HepG2 (cell line): Measurements from ENCODE around the gene SMIM10L1. TPM values are rescaled to one million over a fixed set of nuclear protein-coding genes. Genes with fewer than 3 reads are reported as not detected.
A peak's percentile ranks its signal among the peaks of the same experiment; 100 is the strongest.

Experiments
- ZNF124 ChIP-seq: sonication (generic); formaldehyde crosslinking; IDR thresholded peaks from 2 replicates; pipeline ENCODE4 v1.4.0; 2020; ENCODE audit warnings: missing genetic modification reagents
- ZNF670 ChIP-seq: sonication (generic); formaldehyde crosslinking; IDR thresholded peaks from 2 replicates; pipeline ENCODE4 v1.8.0; 2022; ENCODE audit warnings: mild to moderate bottlenecking, missing genetic modification reagents, borderline replicate concordance
- polyA plus RNA-seq, 8 experiments: library from polyadenylated mRNA; depleted of rRNA in 3 of 8; stranded (reverse) in 7 of 8; unstranded in 1 of 8; fragments of >200 nt; fragmentation: Illumina TruSeq in 4 of 8; extraction: Trizol in 4 of 8; gene quantifications; 2 replicates each; pipeline versions ENCODE4 v1.2.1 to v1.2.3, GENCODE V29; 2011 to 2016; ENCODE audit warnings: low read depth in 4 of 8, missing spikeins in 1 of 8, mixed read lengths in 1 of 8; ENCODE audit not compliant: insufficient read depth in 1 of 8
- total RNA-seq, 5 experiments: library from RNA; depleted of rRNA; stranded (reverse); fragments of >200 nt; fragmentation: Illumina TruSeq; extraction: Trizol; gene quantifications; 2 replicates each; pipeline ENCODE4 v1.2.3, GENCODE V29; 2016; ENCODE audit warnings: low read depth in 1 of 5
- TF ChIP-seq, protein P1 (sequence below): sonication (generic); formaldehyde crosslinking; IDR thresholded peaks from 2 replicates; pipeline ENCODE4 v1.4.0; 2020; ENCODE audit warnings: missing genetic modification reagents, borderline replicate concordance
- TF ChIP-seq, protein P2 (sequence below): sonication (generic); formaldehyde crosslinking; IDR thresholded peaks from 2 replicates; pipeline ENCODE4 v1.8.1; 2022; ENCODE audit warnings: low read depth, mild to moderate bottlenecking, missing genetic modification reagents
- TF ChIP-seq, protein P3 (sequence below): sonication (generic); formaldehyde crosslinking; IDR thresholded peaks from 2 replicates; pipeline ENCODE4 v1.4.0; 2020; ENCODE audit warnings: missing genetic modification reagents

SMIM10L1 gene
- total and polyA plus RNA-seq, 2 of the 13 experiments (the other 11 are each of a cell fraction or from before 2014, with no cell fraction given), result 3.7 to 11.8 TPM

DNA sequence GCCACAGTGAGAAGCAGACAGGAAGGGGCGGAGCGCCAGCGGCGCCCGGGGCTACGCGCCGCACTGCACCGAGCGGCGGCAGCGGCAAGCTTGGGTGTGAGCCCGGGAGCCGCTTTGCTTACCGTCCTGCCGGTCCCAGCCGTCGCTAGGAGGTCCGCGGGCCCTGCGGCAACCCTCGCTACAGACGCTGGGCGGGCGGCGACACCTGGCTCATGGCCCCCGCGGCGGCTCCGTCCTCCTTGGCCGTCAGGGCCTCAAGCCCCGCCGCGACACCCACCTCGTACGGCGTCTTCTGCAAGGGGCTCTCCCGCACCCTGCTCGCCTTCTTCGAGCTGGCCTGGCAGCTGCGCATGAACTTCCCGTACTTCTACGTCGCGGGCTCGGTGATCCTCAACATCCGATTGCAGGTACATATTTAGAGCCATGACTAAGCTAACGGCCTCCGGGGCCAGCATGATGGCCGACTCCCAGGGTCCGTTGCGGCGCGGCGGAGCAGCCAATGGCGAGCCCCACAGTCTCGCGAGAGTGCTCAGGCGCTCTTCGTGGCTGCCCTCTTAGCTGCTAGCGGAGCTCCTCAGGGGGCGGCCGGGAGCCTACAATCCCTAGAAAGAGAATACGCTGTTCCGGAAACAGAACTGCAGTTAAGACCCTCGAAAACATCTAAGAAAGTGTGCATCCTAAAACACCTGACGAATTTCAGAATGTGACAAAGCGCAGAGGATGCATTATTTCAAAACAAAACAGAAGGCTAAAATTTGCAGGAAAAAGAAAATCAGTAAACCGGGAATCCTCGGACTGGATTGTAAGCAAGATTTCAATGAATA lies at the start of gene SMIM10L1 (continued):
- TF ChIP-seq, protein P1, sequence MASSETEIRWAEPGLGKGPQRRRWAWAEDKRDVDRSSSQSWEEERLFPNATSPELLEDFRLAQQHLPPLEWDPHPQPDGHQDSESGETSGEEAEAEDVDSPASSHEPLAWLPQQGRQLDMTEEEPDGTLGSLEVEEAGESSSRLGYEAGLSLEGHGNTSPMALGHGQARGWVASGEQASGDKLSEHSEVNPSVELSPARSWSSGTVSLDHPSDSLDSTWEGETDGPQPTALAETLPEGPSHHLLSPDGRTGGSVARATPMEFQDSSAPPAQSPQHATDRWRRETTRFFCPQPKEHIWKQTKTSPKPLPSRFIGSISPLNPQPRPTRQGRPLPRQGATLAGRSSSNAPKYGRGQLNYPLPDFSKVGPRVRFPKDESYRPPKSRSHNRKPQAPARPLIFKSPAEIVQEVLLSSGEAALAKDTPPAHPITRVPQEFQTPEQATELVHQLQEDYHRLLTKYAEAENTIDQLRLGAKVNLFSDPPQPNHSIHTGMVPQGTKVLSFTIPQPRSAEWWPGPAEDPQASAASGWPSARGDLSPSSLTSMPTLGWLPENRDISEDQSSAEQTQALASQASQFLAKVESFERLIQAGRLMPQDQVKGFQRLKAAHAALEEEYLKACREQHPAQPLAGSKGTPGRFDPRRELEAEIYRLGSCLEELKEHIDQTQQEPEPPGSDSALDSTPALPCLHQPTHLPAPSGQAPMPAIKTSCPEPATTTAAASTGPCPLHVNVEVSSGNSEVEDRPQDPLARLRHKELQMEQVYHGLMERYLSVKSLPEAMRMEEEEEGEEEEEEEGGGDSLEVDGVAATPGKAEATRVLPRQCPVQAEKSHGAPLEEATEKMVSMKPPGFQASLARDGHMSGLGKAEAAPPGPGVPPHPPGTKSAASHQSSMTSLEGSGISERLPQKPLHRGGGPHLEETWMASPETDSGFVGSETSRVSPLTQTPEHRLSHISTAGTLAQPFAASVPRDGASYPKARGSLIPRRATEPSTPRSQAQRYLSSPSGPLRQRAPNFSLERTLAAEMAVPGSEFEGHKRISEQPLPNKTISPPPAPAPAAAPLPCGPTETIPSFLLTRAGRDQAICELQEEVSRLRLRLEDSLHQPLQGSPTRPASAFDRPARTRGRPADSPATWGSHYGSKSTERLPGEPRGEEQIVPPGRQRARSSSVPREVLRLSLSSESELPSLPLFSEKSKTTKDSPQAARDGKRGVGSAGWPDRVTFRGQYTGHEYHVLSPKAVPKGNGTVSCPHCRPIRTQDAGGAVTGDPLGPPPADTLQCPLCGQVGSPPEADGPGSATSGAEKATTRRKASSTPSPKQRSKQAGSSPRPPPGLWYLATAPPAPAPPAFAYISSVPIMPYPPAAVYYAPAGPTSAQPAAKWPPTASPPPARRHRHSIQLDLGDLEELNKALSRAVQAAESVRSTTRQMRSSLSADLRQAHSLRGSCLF (CRISPR knock-in tag), result no peak
- TF ChIP-seq ZNF124 (CRISPR knock-in tag) (peak; percentile 38; the same call in 1 of the 2 replicates), ZNF670 (CRISPR knock-in tag) (peak; percentile 72; the same call in 1 of the 2 replicates)
- TF ChIP-seq, protein P2, sequence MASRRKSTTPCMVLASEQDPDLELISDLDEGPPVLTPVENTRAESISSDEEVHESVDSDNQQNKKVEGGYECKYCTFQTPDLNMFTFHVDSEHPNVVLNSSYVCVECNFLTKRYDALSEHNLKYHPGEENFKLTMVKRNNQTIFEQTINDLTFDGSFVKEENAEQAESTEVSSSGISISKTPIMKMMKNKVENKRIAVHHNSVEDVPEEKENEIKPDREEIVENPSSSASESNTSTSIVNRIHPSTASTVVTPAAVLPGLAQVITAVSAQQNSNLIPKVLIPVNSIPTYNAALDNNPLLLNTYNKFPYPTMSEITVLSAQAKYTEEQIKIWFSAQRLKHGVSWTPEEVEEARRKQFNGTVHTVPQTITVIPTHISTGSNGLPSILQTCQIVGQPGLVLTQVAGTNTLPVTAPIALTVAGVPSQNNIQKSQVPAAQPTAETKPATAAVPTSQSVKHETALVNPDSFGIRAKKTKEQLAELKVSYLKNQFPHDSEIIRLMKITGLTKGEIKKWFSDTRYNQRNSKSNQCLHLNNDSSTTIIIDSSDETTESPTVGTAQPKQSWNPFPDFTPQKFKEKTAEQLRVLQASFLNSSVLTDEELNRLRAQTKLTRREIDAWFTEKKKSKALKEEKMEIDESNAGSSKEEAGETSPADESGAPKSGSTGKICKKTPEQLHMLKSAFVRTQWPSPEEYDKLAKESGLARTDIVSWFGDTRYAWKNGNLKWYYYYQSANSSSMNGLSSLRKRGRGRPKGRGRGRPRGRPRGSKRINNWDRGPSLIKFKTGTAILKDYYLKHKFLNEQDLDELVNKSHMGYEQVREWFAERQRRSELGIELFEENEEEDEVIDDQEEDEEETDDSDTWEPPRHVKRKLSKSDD (CRISPR knock-in tag), result peak; percentile 74; the same call in 1 of the 2 replicates
- TF ChIP-seq, protein P3, sequence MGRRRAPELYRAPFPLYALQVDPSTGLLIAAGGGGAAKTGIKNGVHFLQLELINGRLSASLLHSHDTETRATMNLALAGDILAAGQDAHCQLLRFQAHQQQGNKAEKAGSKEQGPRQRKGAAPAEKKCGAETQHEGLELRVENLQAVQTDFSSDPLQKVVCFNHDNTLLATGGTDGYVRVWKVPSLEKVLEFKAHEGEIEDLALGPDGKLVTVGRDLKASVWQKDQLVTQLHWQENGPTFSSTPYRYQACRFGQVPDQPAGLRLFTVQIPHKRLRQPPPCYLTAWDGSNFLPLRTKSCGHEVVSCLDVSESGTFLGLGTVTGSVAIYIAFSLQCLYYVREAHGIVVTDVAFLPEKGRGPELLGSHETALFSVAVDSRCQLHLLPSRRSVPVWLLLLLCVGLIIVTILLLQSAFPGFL (CRISPR knock-in tag), result no peak
